Measurements from ENCODE around the gene MAD1L1.

DNA sequence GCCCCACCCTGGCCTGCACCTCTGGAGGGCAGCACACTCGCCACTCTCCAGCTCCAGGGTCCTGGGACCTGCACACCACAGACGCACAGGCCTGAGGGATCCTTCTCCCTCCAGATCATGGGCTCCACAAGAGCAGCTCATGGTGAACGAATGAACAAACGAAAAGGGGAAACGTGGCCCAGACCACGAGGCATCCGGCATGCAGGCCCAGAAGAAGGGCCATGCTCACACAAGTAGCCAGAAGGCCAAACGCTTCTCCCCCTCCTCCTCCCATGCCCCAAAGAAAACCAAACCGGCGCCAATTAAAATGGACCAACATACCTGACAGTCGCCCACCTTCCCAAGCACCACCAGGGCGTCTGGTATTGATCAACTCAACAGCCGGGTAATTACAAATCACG lies 30.4 kb downstream of the MAD1L1 start:
- TF ChIP-seq EP300 (IDR thresholded peaks at IDR 0.05; ENCODE audit: low read depth), result no peak
- TF ChIP-seq CTCF (IDR thresholded peaks at IDR 0.05), result no peak
- no peak for TF ChIP-seq POLR2A (IDR thresholded peaks at IDR 0.05)
- TF ChIP-seq POLR2AphosphoS5 (IDR thresholded peaks at IDR 0.05), result no peak
